CD4-positive, alpha-beta T cell (primary cell): ENCODE results near the gene C10orf67. TPM values are rescaled to one million over a fixed set of nuclear protein-coding genes. Genes with fewer than 3 reads are reported as not detected.

ENCODE experiments used
- ATAC-seq: fragments of 200-7000 bp; cut with Tn5 transposase; one replicate; pipeline ENCODE4 v1.10.0; 2022; ENCODE audit warnings: mild to moderate bottlenecking; ENCODE audit not compliant: poor library complexity
- CTCF ChIA-PET: fragments of 350-600 bp; sonication (Branson Sonifier 250); formaldehyde crosslinking; loops from one replicate; lab custom pipeline; 2021; ENCODE audit warnings: antibody characterized with exemption, inconsistent platforms; lab: Charles Lee
- POLR2A ChIA-PET: fragments of 350-600 bp; sonication (Branson Sonifier 250); formaldehyde crosslinking; loops from one replicate; lab custom pipeline; 2021; ENCODE audit warnings: antibody characterized with exemption, inconsistent platforms; lab: Charles Lee
- DNase-seq, 14 experiments: peaks; one replicate each; pipeline ENCODE4 v3.0.0-alpha.2; 2013 to 2020; ENCODE audit warnings: mixed read lengths in 2 of 14
- H3K27ac ChIP-seq, 2 donors: one replicate each; pipeline versions ENCODE4 v1.5.1 to v1.7.0; 2013; ENCODE audit warnings: low read length in 2 of 2, low read depth in 1 of 2, mild to moderate bottlenecking in 1 of 2
- H3K27me3 ChIP-seq, 2 experiments: 1 replicate in 1 of 2; 2 replicates in 1 of 2; pipeline versions ENCODE4 v1.6.1 to v1.7.0; 2013; ENCODE audit warnings: low read length in 2 of 2, control low read depth in 1 of 2, mild to moderate bottlenecking in 1 of 2, moderate library complexity in 1 of 2; ENCODE audit not compliant: insufficient read depth in 2 of 2, control insufficient read depth in 1 of 2
- H3K36me3 ChIP-seq: one replicate; pipeline ENCODE4 v1.6.1; 2013; ENCODE audit warnings: low read length, control low read depth; ENCODE audit not compliant: insufficient read depth
- H3K4me1 ChIP-seq: one replicate; pipeline ENCODE4 v1.6.1; 2013; ENCODE audit warnings: low read length, control low read depth; ENCODE audit not compliant: insufficient read depth
- H3K4me3 ChIP-seq: one replicate; pipeline ENCODE4 v1.5.1; 2013; ENCODE audit warnings: mild to moderate bottlenecking, low read length, moderate library complexity
- H3K9me3 ChIP-seq, 2 experiments: 1 replicate in 1 of 2; 2 replicates in 1 of 2; pipeline versions ENCODE4 v1.6.1 to v1.7.0; 2013; ENCODE audit warnings: low read length in 2 of 2, mild to moderate bottlenecking in 2 of 2, control low read depth in 1 of 2, moderate library complexity in 1 of 2; ENCODE audit not compliant: control insufficient read depth in 1 of 2, insufficient read depth in 1 of 2
- H3K27ac Mint-ChIP-seq: one replicate; pipeline ENCODE4 v1.8.0; 2020; ENCODE audit warnings: mixed read lengths
- H3K27me3 Mint-ChIP-seq: one replicate; pipeline ENCODE4 v1.8.0; 2021; ENCODE audit warnings: mixed read lengths
- H3K36me3 Mint-ChIP-seq: one replicate; pipeline ENCODE4 v1.8.0; 2021; ENCODE audit warnings: low read depth, mixed read lengths
- H3K4me1 Mint-ChIP-seq: one replicate; pipeline ENCODE4 v1.8.0; 2021; ENCODE audit warnings: low read depth, mixed read lengths
- H3K4me3 Mint-ChIP-seq: one replicate; pipeline ENCODE4 v1.8.0; 2020; ENCODE audit warnings: mild to moderate bottlenecking, mixed read lengths
- H3K9me3 Mint-ChIP-seq: one replicate; pipeline ENCODE4 v1.8.0; 2020; ENCODE audit warnings: mixed read lengths
- CTCF ChIP-seq: fragments of 200-600 bp; IDR thresholded peaks from one replicate; pipeline ENCODE4 v1.8.0; 2022; ENCODE audit warnings: antibody characterized with exemption, mild to moderate bottlenecking
- intact Hi-C, 2 experiments: fragments of 100-400 bp; cut with DNase I in 1 of 2; cut with micrococcal nuclease in 1 of 2; formaldehyde crosslinking; loops; one replicate each; pipeline versions ENCODE4 v1.15.1 to v1.9.0; 2023 to 2025; cut with DNase I, micrococcal nuclease
- total RNA-seq, 174 experiments: library from RNA in 2 of 174; stranded (reverse) in 2 of 174; gene quantifications; one replicate each; pipeline ENCODE4 v1.2.3 and lab custom pipeline; 2021 to 2026

The C10orf67 gene
- total RNA-seq, 2 experiments from 2014 or later = not detected

DNA sequence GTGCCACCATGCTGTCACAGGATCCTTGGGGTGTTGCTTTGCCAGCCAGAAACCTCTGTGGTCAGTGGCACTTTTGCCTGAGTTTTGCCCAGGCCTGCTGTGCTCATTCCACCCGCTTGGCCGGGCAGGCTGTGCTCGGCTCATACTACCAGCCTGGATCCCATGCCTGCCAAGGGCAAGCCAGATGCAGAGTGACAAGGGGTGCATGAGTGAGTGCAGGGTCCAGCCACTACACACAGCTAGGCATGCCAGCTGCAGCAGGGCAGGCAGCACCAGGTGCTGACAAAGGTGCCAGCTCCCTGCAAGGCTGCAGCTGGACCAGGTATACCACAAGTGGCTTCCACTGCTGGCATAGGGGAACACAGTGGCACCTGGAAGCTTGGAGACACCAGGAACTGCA is 28.6 kb downstream of the C10orf67 start:
- no peak overlapping the region for H3K27ac ChIP-seq
- Mint-ChIP-seq H3K36me3 (no peaks in the 10 kb centered on the region), H3K27me3 (no peaks in the 10 kb centered on the region), H3K9me3 (no peaks in the 10 kb centered on the region), H3K4me1 (no peaks in the 10 kb centered on the region), H3K4me3 (no peak overlapping the region), H3K27ac (no peak overlapping the region)
- intact Hi-C loops = loop anchor here (1.0 to 2.0 kb wide), 5 partner anchors 209 to 1241 kb away; no protein-coding TSS in a partner anchor
- ATAC-seq = no peak
- DNase-seq = no peak
- H3K27me3 ChIP-seq = no peaks in the 10 kb centered on the region
- H3K4me1 ChIP-seq = no peaks in the 10 kb centered on the region
- H3K4me3 ChIP-seq = no peak overlapping the region
- ChIA-PET CTCF (no interaction called here), POLR2A (no interaction called here)
- TF ChIP-seq CTCF = no peak
- H3K9me3 ChIP-seq = peaks cover 6 to 15% of the 10 kb centered on the region in 2 experiments
- H3K36me3 ChIP-seq = no peaks in the 10 kb centered on the region

DNA sequence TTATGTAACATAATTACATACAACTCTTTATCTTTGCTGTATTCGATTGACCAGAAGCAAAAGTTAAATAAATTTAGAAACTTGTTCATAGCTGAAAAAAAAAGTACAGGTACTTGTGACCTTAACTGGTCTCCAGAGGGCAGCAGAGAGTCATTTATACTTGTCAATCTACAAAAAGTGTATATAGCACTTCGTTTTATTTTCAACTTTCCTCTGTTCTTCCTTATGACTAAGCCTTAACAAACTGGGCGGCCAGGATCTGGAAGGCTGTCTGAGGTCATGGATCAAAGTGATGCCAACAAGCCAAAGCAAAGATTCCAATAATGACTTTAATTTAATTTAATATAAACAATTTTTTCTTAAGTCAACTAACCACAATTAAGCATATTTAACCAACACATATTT is 29.8 kb downstream of the C10orf67 start:
- Mint-ChIP-seq H3K4me1 (no peaks in the 10 kb centered on the region), H3K36me3 (no peaks in the 10 kb centered on the region)
- no peak overlapping the region for H3K4me3 ChIP-seq

GRCh38 chr10:23311034-23311433 is 33.6 kb downstream of the C10orf67 start:
- intact Hi-C loops = loop anchor here in 1 of 2 experiments (5.0 kb wide), 1 partner anchor 346 kb away; no protein-coding TSS in a partner anchor
- Histone ChIP-seq H3K4me1 (no peaks in the 10 kb centered on the region), H3K9me3 (peaks cover 0 to 3% of the 10 kb centered on the region in 2 experiments), H3K27me3 (peaks cover 0 to 5% of the 10 kb centered on the region in 2 experiments), H3K4me3 (no peak overlapping the region), H3K36me3 (no peaks in the 10 kb centered on the region), H3K27ac (no peak overlapping the region)
- ChIA-PET CTCF (no interaction called here), POLR2A (no interaction called here)
- no peaks in the 10 kb centered on the region for H3K9me3 Mint-ChIP-seq
- no peaks in the 10 kb centered on the region for H3K27me3 Mint-ChIP-seq
- ATAC-seq = no peak
- no peak for TF ChIP-seq CTCF
- no peak overlapping the region for H3K4me3 Mint-ChIP-seq
- no peaks in the 10 kb centered on the region for H3K4me1 Mint-ChIP-seq
- DNase-seq = no peak
- no peaks in the 10 kb centered on the region for H3K36me3 Mint-ChIP-seq
- no peak overlapping the region for H3K27ac Mint-ChIP-seq

More for the DNA sequence above, 29.8 kb downstream of the C10orf67 start:
- ChIA-PET CTCF (interaction anchor here (0.5 to 1.6 kb wide), 24 partner anchors 11 to 884 kb away, joined by 3 to 15 read pairs (median 3); no protein-coding TSS in a partner anchor), POLR2A (interaction anchor here (0.9 to 1.0 kb wide), 2 partner anchors 127 to 202 kb away, joined by 3 to 5 read pairs; no protein-coding TSS in a partner anchor)
- Mint-ChIP-seq H3K27me3 (no peaks in the 10 kb centered on the region), H3K9me3 (no peaks in the 10 kb centered on the region), H3K27ac (no peak overlapping the region), H3K4me3 (no peak overlapping the region)
- H3K9me3 ChIP-seq = peaks cover 6 to 15% of the 10 kb centered on the region in 2 experiments
- no peaks in the 10 kb centered on the region for H3K27me3 ChIP-seq
- H3K36me3 ChIP-seq = no peaks in the 10 kb centered on the region
- no peaks in the 10 kb centered on the region for H3K4me1 ChIP-seq
- DNase-seq (peak in 11 of 14 experiments; percentile 20 to 84 (median 42)), ATAC-seq (peak; percentile 52)
- intact Hi-C loops = loop anchor here (1.0 to 5.0 kb wide), 8 partner anchors 210 to 1242 kb away; no protein-coding TSS in a partner anchor
- H3K27ac ChIP-seq = no peak overlapping the region
- TF ChIP-seq CTCF = peak; percentile 81
